Esophagus muscularis mucosa (tissue), 4 donors: Measurements from ENCODE around the gene CAPSL.

ENCODE experiments used
- EP300 ChIP-seq: sonication (generic); formaldehyde crosslinking; IDR thresholded peaks from one replicate; pipeline ENCODE4 v1.6.1; 2017; ENCODE audit warnings: antibody characterized with exemption
- POLR2A ChIP-seq: fragments of 450-650 bp; IDR thresholded peaks from one replicate; pipeline ENCODE4 v1.6.1; 2017; ENCODE audit warnings: antibody characterized with exemption, moderate library complexity, mild to moderate bottlenecking, low read depth
- POLR2AphosphoS5 ChIP-seq, 2 donors: sonication (generic); formaldehyde crosslinking; IDR thresholded peaks; one replicate each; pipeline ENCODE4 v1.6.1; 2017; ENCODE audit warnings: antibody characterized with exemption in 2 of 2
- TF ChIP-seq, protein P1 (sequence below), 3 experiments: fragments of 200-600 bp in 2 of 3; fragments of 450-650 bp in 1 of 3; sonication (generic) in 2 of 3; IDR thresholded peaks; one replicate each; pipeline ENCODE4 v1.5.1; 2017 to 2019; ENCODE audit warnings: antibody characterized with exemption in 3 of 3, mild to moderate bottlenecking in 2 of 3, moderate library complexity in 1 of 3

GRCh38 chr5:35979715-35980114 lies 41.3 kb upstream of the CAPSL start:
- TF ChIP-seq, protein P1, sequence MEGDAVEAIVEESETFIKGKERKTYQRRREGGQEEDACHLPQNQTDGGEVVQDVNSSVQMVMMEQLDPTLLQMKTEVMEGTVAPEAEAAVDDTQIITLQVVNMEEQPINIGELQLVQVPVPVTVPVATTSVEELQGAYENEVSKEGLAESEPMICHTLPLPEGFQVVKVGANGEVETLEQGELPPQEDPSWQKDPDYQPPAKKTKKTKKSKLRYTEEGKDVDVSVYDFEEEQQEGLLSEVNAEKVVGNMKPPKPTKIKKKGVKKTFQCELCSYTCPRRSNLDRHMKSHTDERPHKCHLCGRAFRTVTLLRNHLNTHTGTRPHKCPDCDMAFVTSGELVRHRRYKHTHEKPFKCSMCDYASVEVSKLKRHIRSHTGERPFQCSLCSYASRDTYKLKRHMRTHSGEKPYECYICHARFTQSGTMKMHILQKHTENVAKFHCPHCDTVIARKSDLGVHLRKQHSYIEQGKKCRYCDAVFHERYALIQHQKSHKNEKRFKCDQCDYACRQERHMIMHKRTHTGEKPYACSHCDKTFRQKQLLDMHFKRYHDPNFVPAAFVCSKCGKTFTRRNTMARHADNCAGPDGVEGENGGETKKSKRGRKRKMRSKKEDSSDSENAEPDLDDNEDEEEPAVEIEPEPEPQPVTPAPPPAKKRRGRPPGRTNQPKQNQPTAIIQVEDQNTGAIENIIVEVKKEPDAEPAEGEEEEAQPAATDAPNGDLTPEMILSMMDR (IDR thresholded peaks at IDR 0.05) = no peak
- TF ChIP-seq EP300 (no peak), POLR2A (no peak), POLR2AphosphoS5 (IDR thresholded peaks at IDR 0.05) (no peak)
